PC-3 (cell line): Measurements from ENCODE around the gene TP63. TPM values are rescaled to one million over a fixed set of nuclear protein-coding genes. Genes with fewer than 3 reads are reported as not detected.

Experiments
- ATAC-seq: fragments of 200-7000 bp; cut with Tn5 transposase; 2 replicates; pipeline ENCODE4 v1.9.1; 2020; ENCODE audit warnings: mild to moderate bottlenecking, moderate library complexity
- BruUV-seq: library from RNA; stranded (reverse); fragments of 400-500 nt; replicated peaks from 2 replicates; lab custom pipeline; 2021; lab: Mats Ljungman, UMichigan
- CTCF ChIA-PET: fragments of 300-600 bp; sonication (Branson Sonifier 250); formaldehyde crosslinking; loops from one replicate; lab custom pipeline; 2022; ENCODE audit warnings: antibody characterized with exemption; lab: Charles Lee
- POLR2A ChIA-PET: fragments of 300-600 bp; sonication (Branson Sonifier 250); formaldehyde crosslinking; loops from one replicate; lab custom pipeline; 2022; ENCODE audit warnings: antibody characterized with exemption; ENCODE audit not compliant: unreplicated experiment; lab: Charles Lee
- DNase-seq: peaks from one replicate; pipeline ENCODE4 v3.0.0-alpha.2; 2015
- H2AFZ ChIP-seq: fragments of 300-600 bp; sonication (generic); 2 replicates; pipeline ENCODE4 v1.6.0; 2016; ENCODE audit warnings: antibody characterized with exemption, low read length
- H3F3A ChIP-seq: fragments of 300-600 bp; sonication (generic); one replicate; pipeline ENCODE4 v1.6.0; 2017; ENCODE audit warnings: antibody characterized with exemption, low read length, control low read depth, mild to moderate bottlenecking; ENCODE audit not compliant: unreplicated experiment
- H3K27ac ChIP-seq: fragments of 300-600 bp; sonication (generic); 2 replicates; pipeline ENCODE4 v1.5.1; 2016; ENCODE audit warnings: mild to moderate bottlenecking, low read length
- H3K27me3 ChIP-seq: fragments of 300-600 bp; sonication (generic); 2 replicates; pipeline ENCODE4 v1.6.1; 2016; ENCODE audit warnings: low read length, mixed read lengths
- H3K36me3 ChIP-seq: fragments of 300-600 bp; sonication (generic); 2 replicates; pipeline ENCODE4 v1.6.1; 2016; ENCODE audit warnings: low read depth, mixed run types, low read length, mixed read lengths
- H3K4me1 ChIP-seq: fragments of 300-600 bp; sonication (generic); 2 replicates; pipeline ENCODE4 v1.5.1; 2016; ENCODE audit warnings: low read length; ENCODE audit not compliant: insufficient read depth
- H3K4me2 ChIP-seq: fragments of 300-600 bp; sonication (generic); 2 replicates; pipeline ENCODE4 v1.6.0; 2016; ENCODE audit warnings: low read length
- H3K4me3 ChIP-seq: fragments of 300-600 bp; sonication (generic); 2 replicates; pipeline ENCODE4 v1.5.1; 2016; ENCODE audit warnings: mild to moderate bottlenecking, low read length, mixed read lengths
- H3K79me2 ChIP-seq: fragments of 300-600 bp; sonication (generic); 2 replicates; pipeline ENCODE4 v1.6.1; 2017; ENCODE audit warnings: low read length, mixed read lengths
- H3K9ac ChIP-seq: fragments of 300-600 bp; sonication (generic); 2 replicates; pipeline ENCODE4 v1.6.0; 2016; ENCODE audit warnings: mild to moderate bottlenecking, low read length
- H3K9me2 ChIP-seq: fragments of 300-600 bp; sonication (generic); replicated peaks from 2 replicates; pipeline ENCODE4 v1.6.1; 2016; ENCODE audit warnings: mixed run types, low read length, mixed read lengths
- H3K9me3 ChIP-seq: fragments of 300-600 bp; sonication (generic); 2 replicates; pipeline ENCODE4 v1.6.1; 2016; ENCODE audit warnings: low read length, mixed read lengths
- H4K20me1 ChIP-seq: fragments of 300-600 bp; sonication (generic); 2 replicates; pipeline ENCODE4 v1.6.1; 2016; ENCODE audit warnings: low read length, mixed read lengths
- CTCF ChIP-seq: fragments of 300-600 bp; sonication (generic); conservative IDR thresholded peaks from 2 replicates; pipeline ENCODE4 v1.5.1; 2017; ENCODE audit warnings: antibody characterized with exemption, low read depth, mild to moderate bottlenecking, low read length
- EZH2 ChIP-seq: fragments of 300-600 bp; sonication (generic); IDR thresholded peaks from one replicate; pipeline ENCODE4 v1.6.1; 2017; ENCODE audit warnings: antibody characterized with exemption, mild to moderate bottlenecking, low read length; ENCODE audit not compliant: unreplicated experiment
- EZH2phosphoT487 ChIP-seq: fragments of 300-600 bp; sonication (generic); IDR thresholded peaks from 2 replicates; pipeline ENCODE4 v1.6.1; 2018; ENCODE audit warnings: mild to moderate bottlenecking, antibody characterized with exemption, low read length, borderline replicate concordance
- intact Hi-C: fragments of 100-400 bp; cut with micrococcal nuclease; formaldehyde crosslinking; loops from 2 replicates; pipeline ENCODE4 v1.9.0; 2023
- total RNA-seq: library from RNA; depleted of rRNA; stranded (reverse); fragments of >200 nt; gene quantifications from 2 replicates; pipeline ENCODE4 v1.2.3, GENCODE V29; 2014

Gene TP63
- total RNA-seq, 1 experiment from 2014 or later, result 0.29 TPM

- no peaks in the 10 kb centered on the region for H3K9me2 ChIP-seq
Observed at GRCh38 chr3:189699885-189700284, 68.7 kb downstream of the TP63 start.

GRCh38 chr3:189702066-189702646 is 71.0 kb downstream of the TP63 start:
- TF ChIP-seq CTCF (no peak), EZH2 (no peak), EZH2phosphoT487 (no peak)
- CTCF ChIA-PET, result no interaction called here
- no peak for ATAC-seq

More at GRCh38 chr3:189699885-189700284, 68.7 kb downstream of the TP63 start:
- Histone ChIP-seq H3K4me2 (no peak overlapping the region), H3K27ac (no peak overlapping the region), H3K9ac (no peak overlapping the region), H3K36me3 (no peaks in the 10 kb centered on the region), H3K27me3 (no peaks in the 10 kb centered on the region), H3K9me3 (no peaks in the 10 kb centered on the region), H3K79me2 (no peaks in the 10 kb centered on the region), H3F3A (no peaks in the 10 kb centered on the region), H4K20me1 (no peaks in the 10 kb centered on the region), H3K4me3 (no peak overlapping the region), H2AFZ (no peak overlapping the region), H3K4me1 (0 out of 2 replicates have a peak, but pooled peaks cover 3% of the 10 kb centered on the region)
- BruUV-seq, result no TSS peak
- ChIA-PET POLR2A (no interaction called here), CTCF (no interaction called here)
- DNase-seq (no peak), ATAC-seq (no peak)
- intact Hi-C loops, result no loop called here
- no peak for TF ChIP-seq EZH2phosphoT487
- TF ChIP-seq CTCF, result no peak
- TF ChIP-seq EZH2, result no peak

GRCh38 chr3:189703865-189704264 is 72.7 kb downstream of the TP63 start:
- Histone ChIP-seq H3K9me3 (no peaks in the 10 kb centered on the region), H3K9me2 (no peaks in the 10 kb centered on the region), H3K4me1 (0 out of 2 replicates have a peak, but pooled peaks cover 3% of the 10 kb centered on the region), H2AFZ (no peak overlapping the region), H3F3A (no peaks in the 10 kb centered on the region), H3K4me2 (no peak overlapping the region), H3K4me3 (no peak overlapping the region), H3K27me3 (no peaks in the 10 kb centered on the region), H3K9ac (no peak overlapping the region), H3K36me3 (no peaks in the 10 kb centered on the region), H3K79me2 (no peaks in the 10 kb centered on the region), H3K27ac (no peak overlapping the region), H4K20me1 (no peaks in the 10 kb centered on the region)
- intact Hi-C loops, result no loop called here
- no TSS peak for BruUV-seq
- no peak for TF ChIP-seq EZH2
- TF ChIP-seq EZH2phosphoT487, result no peak
- TF ChIP-seq CTCF, result no peak
- DNase-seq (no peak), ATAC-seq (no peak)
- POLR2A ChIA-PET, result no interaction called here
- CTCF ChIA-PET, result no interaction called here

More at GRCh38 chr3:189702066-189702646, 71.0 kb downstream of the TP63 start:
- no peaks in the 10 kb centered on the region for H3K9me3 ChIP-seq
- no peak overlapping the region for H3K4me3 ChIP-seq
- H3K9me2 ChIP-seq, result no peaks in the 10 kb centered on the region
- H3K27ac ChIP-seq, result no peak overlapping the region
- 0 out of 2 replicates have a peak, but pooled peaks cover 3% of the 10 kb centered on the region for H3K4me1 ChIP-seq
- H3K9ac ChIP-seq, result no peak overlapping the region
- H4K20me1 ChIP-seq, result no peaks in the 10 kb centered on the region
- POLR2A ChIA-PET, result no interaction called here
- H3K36me3 ChIP-seq, result no peaks in the 10 kb centered on the region
- no peak overlapping the region for H2AFZ ChIP-seq
- BruUV-seq, result no TSS peak
- no peak overlapping the region for H3K4me2 ChIP-seq
- no peaks in the 10 kb centered on the region for H3F3A ChIP-seq
- DNase-seq, result no peak
- no peaks in the 10 kb centered on the region for H3K79me2 ChIP-seq
- H3K27me3 ChIP-seq, result no peaks in the 10 kb centered on the region
- intact Hi-C loops, result no loop called here
